H1 (cell line): ENCODE measurements around the gene SEC14L5.

ENCODE experiments used
- BCL11A ChIP-seq, 2 experiments: IDR thresholded peaks; one replicate each; pipeline ENCODE4 v1.6.1; 2011; ENCODE audit warnings: low read depth in 2 of 2, low read length in 2 of 2, mild to moderate bottlenecking in 2 of 2
- EGR1 ChIP-seq: IDR thresholded peaks from 2 replicates; pipeline ENCODE4 v1.6.1; 2011; ENCODE audit warnings: low read depth, low read length, borderline replicate concordance
- EP300 ChIP-seq, 2 experiments: IDR thresholded peaks; 1 replicate in 1 of 2; 2 replicates in 1 of 2; pipeline ENCODE4 v1.6.1; 2011 to 2012; ENCODE audit warnings: low read depth in 2 of 2, low read length in 2 of 2, mild to moderate bottlenecking in 2 of 2, borderline replicate concordance in 1 of 2, inconsistent platforms in 1 of 2, moderate library complexity in 1 of 2
- EZH2 ChIP-seq: fragments of 200-600 bp; sonication (generic); IDR thresholded peaks from 2 replicates; pipeline ENCODE4 v1.7.1; 2012; ENCODE audit warnings: low read depth, mild to moderate bottlenecking, moderate library complexity, low read length, inconsistent platforms; ENCODE audit not compliant: severe bottlenecking
- MAX ChIP-seq: IDR thresholded peaks from 2 replicates; pipeline ENCODE4 v1.6.1; 2012; ENCODE audit warnings: inconsistent platforms
- NRF1 ChIP-seq: IDR thresholded peaks from 2 replicates; pipeline ENCODE4 v1.6.1; 2011; ENCODE audit warnings: mild to moderate bottlenecking, low read depth, low read length, improper control_type of control experiment
- POLR2AphosphoS5 ChIP-seq: IDR thresholded peaks from 2 replicates; pipeline ENCODE4 v1.6.1; 2011; ENCODE audit warnings: low read depth, low read length
- RBBP5 ChIP-seq: IDR thresholded peaks from 2 replicates; pipeline ENCODE4 v1.7.1; 2012; ENCODE audit warnings: low read depth, mild to moderate bottlenecking, inconsistent platforms, low read length, moderate library complexity, borderline replicate concordance
- RNF2 ChIP-seq: fragments of 200-900, 300-1000 bp; sonication (generic); IDR thresholded peaks from 2 replicates; pipeline ENCODE4 v1.7.1; 2016; ENCODE audit warnings: borderline replicate concordance, low read depth, mild to moderate bottlenecking, antibody characterized with exemption, low read length; ENCODE audit not compliant: poor library complexity, severe bottlenecking; ENCODE audit errors: missing control alignments
- RXRA ChIP-seq: IDR thresholded peaks from 2 replicates; pipeline ENCODE4 v1.6.1; 2011; ENCODE audit warnings: low read depth, mild to moderate bottlenecking, low read length, moderate library complexity; ENCODE audit not compliant: insufficient read depth

- no peak for TF ChIP-seq RNF2
- no peak for TF ChIP-seq RXRA
- no peak for TF ChIP-seq NRF1
- TF ChIP-seq RBBP5 = no peak
- no peak for TF ChIP-seq POLR2AphosphoS5
- TF ChIP-seq EP300 (IDR thresholded peaks at IDR 0.05; ENCODE audit: borderline replicate concordance in 1 of 2, low read depth in 2 of 2, low read length in 2 of 2) = no peak
- no peak for TF ChIP-seq BCL11A (IDR thresholded peaks at IDR 0.05; ENCODE audit: low read depth in 2 of 2, low read length in 2 of 2)
- TF ChIP-seq EZH2 = no peak
- no peak for TF ChIP-seq EGR1
- TF ChIP-seq MAX = no peak
Measured at GRCh38 chr16:4944333-4945281, 13.5 kb upstream of the SEC14L5 start.
